Ovary (tissue), 9 donors: ENCODE results near the gene PFDN5. TPM values are rescaled to one million over a fixed set of nuclear protein-coding genes. Genes with fewer than 3 reads are reported as not detected.

ENCODE experiments used
- DNase-seq, 5 donors: peaks; one replicate each; pipeline ENCODE4 v3.0.0-alpha.2; 2019 to 2020
- H3K27ac ChIP-seq, 2 donors: fragments of 200-600 bp; one replicate each; pipeline versions ENCODE4 v1.5.1 to v1.8.0; 2019 to 2022
- H3K27me3 ChIP-seq: fragments of 200-600 bp; one replicate; pipeline ENCODE4 v1.8.0; 2022
- H3K36me3 ChIP-seq: fragments of 200-600 bp; sonication (generic); one replicate; pipeline ENCODE4 v1.5.1; 2019
- H3K4me1 ChIP-seq: one replicate; pipeline ENCODE4 v1.8.1; 2013; ENCODE audit warnings: mild to moderate bottlenecking, moderate library complexity; ENCODE audit not compliant: insufficient read depth
- H3K4me3 ChIP-seq: fragments of 200-600 bp; sonication (generic); one replicate; pipeline ENCODE4 v1.5.1; 2017
- H3K9me3 ChIP-seq, 2 donors: fragments of 200-600 bp in 1 of 2; sonication (generic) in 1 of 2; one replicate each; pipeline versions ENCODE4 v1.5.1 to v1.8.1; 2013 to 2019; ENCODE audit warnings: mild to moderate bottlenecking in 1 of 2, moderate library complexity in 1 of 2
- CTCF ChIP-seq, 3 donors: fragments of 450-650 bp in 2 of 3; fragments of 200-600 bp in 1 of 3; IDR thresholded peaks; one replicate each; pipeline versions ENCODE4 v1.5.1 to v1.8.0; 2016 to 2022; ENCODE audit warnings: antibody characterized with exemption in 3 of 3, mild to moderate bottlenecking in 1 of 3
- EP300 ChIP-seq: sonication (generic); formaldehyde crosslinking; IDR thresholded peaks from one replicate; pipeline ENCODE4 v1.6.1; 2017; ENCODE audit warnings: antibody characterized with exemption
- POLR2A ChIP-seq: fragments of 450-650 bp; IDR thresholded peaks from one replicate; pipeline ENCODE4 v1.6.1; 2017; ENCODE audit warnings: antibody characterized with exemption, mild to moderate bottlenecking, moderate library complexity
- WGBS, 3 donors: extraction: QIAGEN DNeasy Blood & Tissue Kit in 1 of 3; methylation state at CpG; one replicate each; pipeline versions ENCODE4 v1.1.5 to v1.1.7; 2013 to 2017; 5-methylcytosine and 5-hydroxymethylcytosine counted together
- intact Hi-C, 4 donors: fragments of 100-400 bp; cut with DNase I; formaldehyde crosslinking; loops; one replicate each; pipeline versions ENCODE4 v1.11.0 to v1.15.1; 2022 to 2023
- polyA plus RNA-seq, 2 donors: library from polyadenylated mRNA; stranded (reverse); fragments of 200-250 nt in 1 of 2; fragments of 350-450 nt in 1 of 2; fragmentation: Illumina TruSeq in 1 of 2; extraction: RNeasy Lipid Tissue Mini Kit (QIAGEN cat#74804) in 1 of 2; gene quantifications; one replicate each; pipeline ENCODE4 v1.2.3, GENCODE V29; 2013 to 2014
- total RNA-seq, 7 donors: library from RNA; depleted of rRNA in 2 of 7; stranded (reverse); fragments of >200 nt in 2 of 7; fragmentation: NEBNext Ultra II Directional in 3 of 7; extraction: Animal tissue kit (Norgen Biotek cat#: 25700) in 3 of 7; gene quantifications; one replicate each; pipeline versions ENCODE4 v1.1.0 to v1.2.4, GENCODE V29; 2016 to 2023
- donor health status: DM: no; HTN: no; CAD: no; lungs with moderate emphysema.
- donor health status: DM: no; HTN: no; CAD: no.
- donor health status: Bipolar disorder and iron deficiency.
- donor health status: DM: yes; HTN: yes; CAD: no.
- donor health status: DM: no; HTN: no; CAD: no.
- donor health status: DM: yes; HTN: yes; CAD: no.

The PFDN5 gene
- total and polyA plus RNA-seq, 9 donors = 603 to 1,792 (median 954) TPM

- intact Hi-C loops = no loop called here
- Histone ChIP-seq H3K27ac (no peak within 1 kb of the TSS), H3K4me1 (no peaks in the 10 kb centered on the region), H3K36me3 (no peaks in the 10 kb centered on the region), H3K27me3 (no peaks in the 10 kb centered on the region), H3K9me3 (no peaks in the 10 kb centered on the region), H3K4me3 (no peak within 1 kb of the TSS)
- no peak for DNase-seq
- TF ChIP-seq POLR2A (no peak), EP300 (no peak), CTCF (IDR thresholded peaks at IDR 0.05) (no peak)
- 54 to 70% (median 60%) methylated on average over 14 to 15 of the region's 15 CpGs for WGBS, 3 donors
Observed at GRCh38 chr12:53336181-53336681, 40.9 kb downstream of the PFDN5 start, which contains the start of gene SP7. SP7 (minus strand) TSS chr12:53336354; CDS start chr12:53335646, 708 bp downstream.

- intact Hi-C loops = no loop called here
- no peaks in the 10 kb centered on the region for H3K36me3 ChIP-seq
- WGBS, 3 donors = 23 to 28% (median 28%) methylated on average over 11 of the region's 11 CpGs
- no peaks in the 10 kb centered on the region for H3K9me3 ChIP-seq
- H3K27me3 ChIP-seq = no peaks in the 10 kb centered on the region
- no peaks in the 10 kb centered on the region for H3K4me1 ChIP-seq
- TF ChIP-seq CTCF (IDR thresholded peaks at IDR 0.05) (no peak), POLR2A (no peak), EP300 (no peak)
- no peak overlapping the region for H3K4me3 ChIP-seq
- H3K27ac ChIP-seq = no peak overlapping the region
- no peak for DNase-seq
Observed at GRCh38 chr12:53338017-53338416, 42.7 kb downstream of the PFDN5 start.

- Histone ChIP-seq H3K9me3 (no peaks in the 10 kb centered on the region), H3K27me3 (no peaks in the 10 kb centered on the region), H3K4me3 (no peak overlapping the region), H3K4me1 (no peaks in the 10 kb centered on the region), H3K27ac (no peak overlapping the region), H3K36me3 (no peaks in the 10 kb centered on the region)
- DNase-seq = no peak
- TF ChIP-seq EP300 = no peak
- no peak for TF ChIP-seq CTCF (IDR thresholded peaks at IDR 0.05)
- TF ChIP-seq POLR2A = no peak
- intact Hi-C loops = no loop called here
- 33 to 59% (median 43%) methylated on average over 4 to 6 of the region's 6 CpGs for WGBS, 3 donors
Observed at GRCh38 chr12:53338916-53339315, 43.6 kb downstream of the PFDN5 start.

- Histone ChIP-seq H3K36me3 (no peaks in the 10 kb centered on the region), H3K4me1 (peaks cover 3% of the 10 kb centered on the region), H3K27ac (no peak overlapping the region), H3K9me3 (no peaks in the 10 kb centered on the region), H3K4me3 (no peak overlapping the region), H3K27me3 (no peaks in the 10 kb centered on the region)
- TF ChIP-seq EP300 (no peak), POLR2A (no peak), CTCF (IDR thresholded peaks at IDR 0.05) (no peak)
- no peak for DNase-seq
- intact Hi-C loops = no loop called here
- WGBS, 3 donors = 83 to 89% (median 86%) methylated on average over 9 of the region's 9 CpGs
Observed at GRCh38 chr12:53340398-53340797, 45.1 kb downstream of the PFDN5 start.
